OCI-LY3 (cell line): ENCODE results near the gene CCBE1.

Experiments
- H2AFZ ChIP-seq: fragments of 200-600, 300-600 bp; shearing (Covaris generic); 2 replicates; pipeline ENCODE4 v1.6.0; 2014; ENCODE audit warnings: antibody characterized with exemption, low read depth, low read length
- H3K27ac ChIP-seq: fragments of 200-600, 300-600 bp; sonication (generic); 2 replicates; pipeline ENCODE4 v1.5.1; 2014; ENCODE audit warnings: mild to moderate bottlenecking, low read length, moderate library complexity, mixed read lengths
- H3K27me3 ChIP-seq: fragments of 200-600, 300-600 bp; sonication (generic); 2 replicates; pipeline ENCODE4 v1.6.1; 2014; ENCODE audit warnings: low read depth, low read length, mixed read lengths
- H3K36me3 ChIP-seq: fragments of 200-600, 300-600 bp; sonication (generic); replicated peaks from 2 replicates; pipeline ENCODE3; 2014; ENCODE audit warnings: low read depth, low read length, mixed read lengths
- H3K4me1 ChIP-seq: fragments of 300-600, 200-600 bp; sonication (generic); 2 replicates; pipeline ENCODE4 v1.6.1; 2014; ENCODE audit warnings: low read length, mixed read lengths
- H3K4me2 ChIP-seq: fragments of 200-600, 300-600 bp; sonication (generic); 2 replicates; pipeline ENCODE4 v1.6.1; 2014; ENCODE audit warnings: low read length, mixed read lengths
- H3K4me3 ChIP-seq: fragments of 300-600, 200-600 bp; sonication (generic); 2 replicates; pipeline ENCODE4 v1.5.1; 2014; ENCODE audit warnings: antibody characterized with exemption, mild to moderate bottlenecking, low read length, moderate library complexity
- H3K79me2 ChIP-seq: fragments of 300-600, 200-600 bp; shearing (Covaris generic); 2 replicates; pipeline ENCODE4 v1.6.1; 2014; ENCODE audit warnings: mild to moderate bottlenecking, low read length, mixed read lengths
- H3K9ac ChIP-seq: fragments of 300-600, 200-600 bp; shearing (Covaris generic); 2 replicates; pipeline ENCODE4 v1.6.0; 2014; ENCODE audit warnings: mild to moderate bottlenecking, low read length, moderate library complexity
- H3K9me3 ChIP-seq: fragments of 200-600, 300-600 bp; shearing (Covaris generic); 2 replicates; pipeline ENCODE4 v1.6.1; 2014; ENCODE audit warnings: low read length, mixed read lengths; ENCODE audit not compliant: insufficient read depth
- H4K20me1 ChIP-seq: fragments of 200-600, 300-600 bp; sonication (generic); 2 replicates; pipeline ENCODE4 v1.6.1; 2016; ENCODE audit warnings: low read length, mixed read lengths; ENCODE audit not compliant: insufficient read depth
- EZH2phosphoT487 ChIP-seq: fragments of 200-600 bp; shearing (Covaris generic); IDR thresholded peaks from 2 replicates; pipeline ENCODE4 v1.6.1; 2018; ENCODE audit warnings: antibody characterized with exemption, mixed run types, low read depth
- TF ChIP-seq, protein P1 (sequence below): fragments of 200-600, 300-600 bp; sonication (generic); IDR thresholded peaks from 2 replicates; pipeline ENCODE4 v1.5.1; 2014; ENCODE audit warnings: antibody characterized with exemption, low read length, low read depth

The CCBE1 gene

DNA sequence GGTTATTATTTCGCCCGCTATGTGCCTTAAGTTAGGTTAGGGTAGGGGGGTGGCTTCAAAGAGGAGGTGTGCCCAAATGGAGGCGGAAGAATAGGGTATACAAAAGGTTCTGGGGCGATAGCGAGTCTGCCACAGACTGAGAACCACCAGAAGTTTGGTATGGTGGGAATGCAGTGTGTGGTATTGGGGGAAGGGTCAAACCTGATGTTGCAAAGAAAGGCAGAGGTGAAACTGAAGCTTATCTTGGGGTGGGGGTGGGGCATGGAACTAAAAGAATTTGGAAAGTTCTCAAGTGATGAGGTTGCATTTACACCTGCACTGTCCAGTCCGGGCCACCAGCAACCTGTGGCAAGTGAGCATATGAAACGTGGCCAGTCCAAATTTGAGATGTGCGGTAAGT lies 11.8 kb upstream of the CCBE1 start:
- Histone ChIP-seq H3K79me2 (no peaks in the 10 kb centered on the region), H3K4me1 (no peaks in the 10 kb centered on the region), H3K9me3 (no peaks in the 10 kb centered on the region), H3K9ac (no peak overlapping the region), H3K27me3 (peaks cover 22% of the 10 kb centered on the region), H2AFZ (no peak overlapping the region), H3K36me3 (no peaks in the 10 kb centered on the region), H3K4me2 (no peak overlapping the region), H3K4me3 (no peak overlapping the region), H3K27ac (no peak overlapping the region), H4K20me1 (no peaks in the 10 kb centered on the region)
- TF ChIP-seq EZH2phosphoT487: no peak
- TF ChIP-seq, protein P1, sequence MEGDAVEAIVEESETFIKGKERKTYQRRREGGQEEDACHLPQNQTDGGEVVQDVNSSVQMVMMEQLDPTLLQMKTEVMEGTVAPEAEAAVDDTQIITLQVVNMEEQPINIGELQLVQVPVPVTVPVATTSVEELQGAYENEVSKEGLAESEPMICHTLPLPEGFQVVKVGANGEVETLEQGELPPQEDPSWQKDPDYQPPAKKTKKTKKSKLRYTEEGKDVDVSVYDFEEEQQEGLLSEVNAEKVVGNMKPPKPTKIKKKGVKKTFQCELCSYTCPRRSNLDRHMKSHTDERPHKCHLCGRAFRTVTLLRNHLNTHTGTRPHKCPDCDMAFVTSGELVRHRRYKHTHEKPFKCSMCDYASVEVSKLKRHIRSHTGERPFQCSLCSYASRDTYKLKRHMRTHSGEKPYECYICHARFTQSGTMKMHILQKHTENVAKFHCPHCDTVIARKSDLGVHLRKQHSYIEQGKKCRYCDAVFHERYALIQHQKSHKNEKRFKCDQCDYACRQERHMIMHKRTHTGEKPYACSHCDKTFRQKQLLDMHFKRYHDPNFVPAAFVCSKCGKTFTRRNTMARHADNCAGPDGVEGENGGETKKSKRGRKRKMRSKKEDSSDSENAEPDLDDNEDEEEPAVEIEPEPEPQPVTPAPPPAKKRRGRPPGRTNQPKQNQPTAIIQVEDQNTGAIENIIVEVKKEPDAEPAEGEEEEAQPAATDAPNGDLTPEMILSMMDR: no peak

DNA sequence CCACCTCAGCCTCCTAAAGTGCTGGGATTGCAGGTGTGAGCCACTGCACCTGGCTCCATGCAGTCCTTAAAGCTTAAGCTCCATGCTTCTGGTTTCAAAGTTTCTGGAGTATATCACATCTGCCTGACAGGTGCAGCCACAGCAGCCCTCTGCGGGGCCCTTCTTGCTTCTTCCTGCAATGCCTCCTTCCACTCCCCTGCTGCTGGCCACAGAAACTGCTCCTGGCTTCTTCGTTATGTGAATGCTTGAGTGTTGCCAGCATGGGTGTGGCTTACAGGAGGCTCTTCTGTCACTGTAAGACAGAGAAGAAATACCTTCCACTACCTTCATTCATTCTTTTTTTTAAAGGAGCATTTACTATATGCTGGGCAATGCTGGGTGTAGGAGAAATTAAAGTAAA lies 10.1 kb upstream of the CCBE1 start:
- Histone ChIP-seq H3K9ac (no peak overlapping the region), H3K4me2 (no peak overlapping the region), H3K79me2 (no peaks in the 10 kb centered on the region), H4K20me1 (no peaks in the 10 kb centered on the region), H3K9me3 (no peaks in the 10 kb centered on the region), H3K4me3 (no peak overlapping the region), H3K4me1 (no peaks in the 10 kb centered on the region), H3K27ac (no peak overlapping the region), H3K36me3 (no peaks in the 10 kb centered on the region), H2AFZ (no peak overlapping the region), H3K27me3 (peaks cover 18% of the 10 kb centered on the region)
- TF ChIP-seq, protein P1: no peak
- no peak for TF ChIP-seq EZH2phosphoT487

DNA sequence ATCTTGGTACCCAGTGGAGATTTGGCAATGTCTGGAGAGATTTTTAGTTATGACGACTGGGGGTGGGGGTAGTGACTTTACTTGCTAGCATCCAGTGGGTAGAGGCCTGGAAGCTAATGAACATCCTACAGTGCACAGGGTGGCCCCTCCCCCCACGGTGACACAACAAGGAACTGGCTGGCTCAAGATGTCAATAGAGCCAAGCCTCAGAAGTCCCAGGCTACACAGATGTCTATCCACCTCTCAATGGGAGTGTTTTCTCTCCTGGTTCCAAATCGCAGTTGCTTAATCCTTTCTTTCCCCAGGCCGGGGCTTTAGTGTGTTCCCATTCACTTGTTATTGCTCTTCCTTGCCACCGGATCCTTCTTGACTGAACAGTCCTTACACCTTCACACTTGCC lies 9.3 kb upstream of the CCBE1 start:
- no peaks in the 10 kb centered on the region for H3K36me3 ChIP-seq
- H3K27ac ChIP-seq: no peak overlapping the region
- H3K4me2 ChIP-seq: no peak overlapping the region
- no peaks in the 10 kb centered on the region for H3K79me2 ChIP-seq
- H3K4me3 ChIP-seq: no peak overlapping the region
- H3K9ac ChIP-seq: no peak overlapping the region
- peaks cover 18% of the 10 kb centered on the region for H3K27me3 ChIP-seq
- H3K9me3 ChIP-seq: no peaks in the 10 kb centered on the region
- no peaks in the 10 kb centered on the region for H3K4me1 ChIP-seq
- no peak overlapping the region for H2AFZ ChIP-seq
- H4K20me1 ChIP-seq: no peaks in the 10 kb centered on the region
- TF ChIP-seq EZH2phosphoT487: no peak

DNA sequence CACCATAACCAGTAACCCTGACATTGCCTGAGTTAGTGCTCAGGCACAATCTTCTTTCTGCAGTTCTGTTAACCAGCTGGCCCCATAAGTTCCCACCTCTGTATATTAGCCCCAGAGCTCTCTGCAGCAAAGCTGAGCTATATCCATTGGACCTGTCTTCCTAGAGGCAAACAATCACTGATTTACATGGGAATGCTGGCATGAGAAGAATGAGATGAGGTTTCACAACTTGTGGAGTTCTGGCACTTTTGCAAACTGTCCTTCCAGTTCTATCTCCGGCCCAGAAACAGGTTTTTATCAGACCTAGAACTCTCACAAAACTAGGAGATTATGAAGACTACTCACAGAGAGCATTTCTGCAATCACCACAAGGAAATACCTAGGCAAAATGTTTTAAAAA lies 7.9 kb upstream of the CCBE1 start:
- Histone ChIP-seq H3K4me1 (no peaks in the 10 kb centered on the region), H3K9me3 (no peaks in the 10 kb centered on the region), H3K4me3 (no peak overlapping the region), H3K9ac (no peak overlapping the region), H3K79me2 (no peaks in the 10 kb centered on the region), H3K27me3 (peaks cover 11% of the 10 kb centered on the region), H2AFZ (no peak overlapping the region), H3K27ac (no peak overlapping the region), H3K36me3 (no peaks in the 10 kb centered on the region), H4K20me1 (no peaks in the 10 kb centered on the region), H3K4me2 (no peak overlapping the region)
- TF ChIP-seq, protein P1: no peak
- no peak for TF ChIP-seq EZH2phosphoT487

DNA sequence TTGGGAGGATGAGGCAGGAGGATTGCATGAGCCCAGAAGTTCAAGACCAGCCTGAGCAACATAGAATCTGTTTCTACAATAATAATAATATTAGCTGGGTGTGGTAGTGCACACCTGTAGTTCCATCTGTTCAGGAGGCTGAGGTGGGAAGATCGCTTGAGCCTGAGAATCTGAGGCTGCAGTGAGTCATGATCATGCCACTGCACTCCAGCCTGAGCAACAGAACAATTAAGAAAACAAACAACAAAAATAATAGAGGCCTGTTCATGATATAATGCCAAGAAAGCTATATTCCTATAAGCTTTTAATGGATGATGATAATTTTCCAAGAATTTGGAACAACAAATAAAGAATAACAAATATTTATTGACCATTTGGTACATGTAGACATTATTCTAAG lies 6.9 kb upstream of the CCBE1 start:
- Histone ChIP-seq H3K4me3 (no peak overlapping the region), H2AFZ (no peak overlapping the region), H3K79me2 (no peaks in the 10 kb centered on the region), H3K9me3 (no peaks in the 10 kb centered on the region), H3K36me3 (no peaks in the 10 kb centered on the region), H3K9ac (no peak overlapping the region), H4K20me1 (no peaks in the 10 kb centered on the region), H3K4me1 (no peaks in the 10 kb centered on the region), H3K27me3 (peaks cover 9% of the 10 kb centered on the region), H3K4me2 (no peak overlapping the region), H3K27ac (no peak overlapping the region)
- TF ChIP-seq EZH2phosphoT487: no peak
- TF ChIP-seq, protein P1: no peak
